K562 (cell line): ENCODE data around the gene IQCN. TPM values are rescaled to one million over a fixed set of nuclear protein-coding genes. Genes with fewer than 3 reads are reported as not detected.

Experiments
- ATAC-seq: fragments of 200-7000 bp; cut with Tn5 transposase; 3 replicates; pipeline ENCODE4 v1.9.1; 2020; ENCODE audit warnings: moderate library complexity
- Bru-seq: library from RNA; stranded (reverse); fragments of 400-500 nt; gene quantifications from one replicate; lab custom pipeline; 2021; lab: Mats Ljungman, UMichigan
- BruChase-seq, 2 experiments: library from RNA; stranded (reverse); fragments of 400-500 nt; gene quantifications; one replicate each; lab custom pipeline; 2021; lab: Mats Ljungman, UMichigan
- BruUV-seq: library from RNA; stranded (reverse); fragments of 400-500 nt; replicated peaks from 2 replicates; lab custom pipeline; 2021; lab: Mats Ljungman, UMichigan
- CTCF ChIA-PET: fragments of 300-600 bp; formaldehyde crosslinking; extraction: SDS; loops from one replicate; lab custom pipeline; 2021; ENCODE audit warnings: low intra/inter-chr PET ratio; lab: Yijun Ruan, JAX
- POLR2A ChIA-PET: fragments of 300-600, 350-650 bp; sonication (Branson Sonifier 250); formaldehyde crosslinking; extraction: SDS; loops from one replicate; lab custom pipeline; 2021; ENCODE audit warnings: antibody characterized with exemption, inconsistent platforms; lab: Yijun Ruan, JAX
- DNase-seq, 4 experiments: peaks; one replicate each; pipeline versions ENCODE4 v3.0.0 to v3.0.0-alpha.2; 2011 to 2018; ENCODE audit warnings: low spot score in 3 of 4, mixed read lengths in 3 of 4; ENCODE audit errors: extremely low read depth in 1 of 4
- FAIRE-seq: peaks from 2 replicates; lab custom pipeline; 2011; peaks lifted over from hg19 to GRCh38; lab: Jason Lieb, UNC
- H2AFZ ChIP-seq: 2 replicates; pipeline ENCODE4 v1.6.0; 2011; ENCODE audit warnings: low read depth, low read length, control low read depth, inconsistent platforms
- H3K27ac ChIP-seq: fragments of 200-600 bp; 3 replicates; pipeline ENCODE4 v1.8.0; 2011; ENCODE audit warnings: low read depth, mild to moderate bottlenecking, control low read depth, inconsistent platforms, low read length, moderate library complexity, mixed read lengths; ENCODE audit errors: extremely low read depth
- H3K27me3 ChIP-seq, 2 experiments: fragments of 300-600 bp in 1 of 2; 2 replicates in 1 of 2; 3 replicates in 1 of 2; pipeline versions ENCODE4 v1.6.0 to v1.8.0; 2011; ENCODE audit warnings: inconsistent platforms in 2 of 2, low read length in 2 of 2, mild to moderate bottlenecking in 1 of 2, mixed read lengths in 1 of 2, moderate library complexity in 1 of 2; ENCODE audit not compliant: control insufficient read depth in 2 of 2, insufficient read depth in 2 of 2
- H3K36me3 ChIP-seq: fragments of 300-600 bp; 3 replicates; pipeline ENCODE4 v1.8.0; 2011; ENCODE audit warnings: mild to moderate bottlenecking, low read length, inconsistent platforms; ENCODE audit not compliant: control insufficient read depth, insufficient read depth
- H3K4me1 ChIP-seq, 2 experiments: fragments of 200-600 bp in 1 of 2; replicated peaks in 1 of 2; 2 replicates in 1 of 2; 3 replicates in 1 of 2; pipeline versions ENCODE4 v1.5.1 to v1.8.0; 2011; ENCODE audit warnings: inconsistent platforms in 2 of 2, low read length in 2 of 2, mild to moderate bottlenecking in 1 of 2, mixed read lengths in 1 of 2, moderate library complexity in 1 of 2; ENCODE audit not compliant: control insufficient read depth in 2 of 2, insufficient read depth in 2 of 2
- H3K4me2 ChIP-seq: 2 replicates; pipeline ENCODE4 v1.6.1; 2011; ENCODE audit warnings: low read length, control low read depth, inconsistent platforms, mixed read lengths; ENCODE audit not compliant: insufficient read depth
- H3K4me3 ChIP-seq: fragments of 200-600 bp; sonication (generic), shearing (Covaris generic); 2 replicates; pipeline ENCODE4 v1.5.1; 2016; ENCODE audit warnings: control low read depth, inconsistent platforms
- H3K79me2 ChIP-seq: fragments of 200-600 bp; 3 replicates; pipeline ENCODE4 v1.8.0; 2011; ENCODE audit warnings: low read length, inconsistent platforms; ENCODE audit not compliant: control insufficient read depth, insufficient read depth
- H3K9ac ChIP-seq, 2 experiments: 2 replicates each; pipeline versions ENCODE4 v1.6.0 to v1.6.1; 2011; ENCODE audit warnings: low read depth in 2 of 2, low read length in 2 of 2, control low read depth in 1 of 2, inconsistent platforms in 1 of 2, mild to moderate bottlenecking in 1 of 2, mixed read lengths in 1 of 2; ENCODE audit not compliant: insufficient read depth in 1 of 2
- H3K9me1 ChIP-seq: one replicate; pipeline ENCODE4 v1.6.0; 2011; ENCODE audit warnings: inconsistent platforms, mild to moderate bottlenecking, low read length, moderate library complexity; ENCODE audit not compliant: control insufficient read depth, insufficient read depth
- H3K9me3 ChIP-seq: replicated peaks from 2 replicates; pipeline ENCODE4 v1.5.1; 2011; ENCODE audit warnings: low read depth, low read length, inconsistent platforms; ENCODE audit not compliant: control insufficient read depth, insufficient read depth
- H4K20me1 ChIP-seq: replicated peaks from 2 replicates; pipeline ENCODE4 v1.6.1; 2011; ENCODE audit warnings: low read length, inconsistent platforms, mixed read lengths; ENCODE audit not compliant: control insufficient read depth, insufficient read depth
- ILF3 ChIP-seq: fragments of 450-650 bp; IDR thresholded peaks from 2 replicates; pipeline ENCODE4 v1.6.1; 2018; ENCODE audit warnings: antibody characterized with exemption, mild to moderate bottlenecking, moderate library complexity, borderline replicate concordance
- MCM3 ChIP-seq: fragments of 450-650 bp; IDR thresholded peaks from 2 replicates; pipeline ENCODE4 v1.6.1; 2016
- MXD1 ChIP-seq: fragments of 250-450 bp; sonication (Bioruptor Pico); IDR thresholded peaks from 2 replicates; pipeline ENCODE4 v1.8.0; 2021; ENCODE audit warnings: borderline replicate concordance, mild to moderate bottlenecking, moderate library complexity; ENCODE audit not compliant: poor library complexity, severe bottlenecking
- RBFOX2 ChIP-seq: fragments of 200-400 bp; formaldehyde crosslinking; IDR thresholded peaks from 2 replicates; pipeline ENCODE4 v1.6.1; 2017; ENCODE audit warnings: low read depth, mild to moderate bottlenecking, low read length, moderate library complexity
- XRCC5 ChIP-seq: fragments of 200-400 bp; formaldehyde crosslinking; IDR thresholded peaks from 2 replicates; pipeline ENCODE4 v1.6.1; 2017; ENCODE audit warnings: low read depth, mild to moderate bottlenecking, low read length
- ZNF324 ChIP-seq: fragments of 250-450 bp; sonication (Bioruptor Pico); IDR thresholded peaks from 2 replicates; pipeline ENCODE4 v1.4.0; 2020; ENCODE audit warnings: mild to moderate bottlenecking
- WGBS: fragments of 100-300 bp; shearing (Covaris generic); methylation state at CpG from one replicate; pipeline ENCODE4 v1.1.6; 2016; ENCODE audit warnings: low coverage, mixed read lengths; ENCODE audit not compliant: insufficient coverage; ENCODE audit errors: missing lambda C conversion rate; 5-methylcytosine and 5-hydroxymethylcytosine counted together
- in situ Hi-C: fragments of 300-500 bp; cut with MboI; formaldehyde crosslinking; loops from 4 replicates; pipeline ENCODE4 v1.15.0; 2018; ENCODE audit warnings: inconsistent platforms, mixed read lengths
- intact Hi-C: fragments of 100-400 bp; cut with micrococcal nuclease; formaldehyde crosslinking; loops from 2 replicates; pipeline ENCODE4 v1.14.2; 2022
- long read RNA-seq, 3 experiments: library from polyadenylated mRNA in 2 of 3; library from RNA in 1 of 3; unstranded in 2 of 3; stranded (forward) in 1 of 3; transcript quantifications; one replicate each; pipeline ENCODE4 v2.0.0, GENCODE V29; 2019 to 2022
- polyA minus RNA-seq, 3 experiments: library from RNA; depleted of rRNA, polyadenylated mRNA; stranded (reverse); fragments of >200 nt; gene quantifications; 2 replicates each; pipeline ENCODE4 v1.2.3, GENCODE V29; 2011
- polyA plus RNA-seq, 8 experiments: library from polyadenylated mRNA; depleted of rRNA in 4 of 8; stranded (reverse) in 5 of 8; unstranded in 3 of 8; fragments of >200 nt; fragmentation: Nextera tagmentation in 2 of 8; fragmentation: Illumina TruSeq in 1 of 8; extraction: Ambion mirVana in 2 of 8; extraction: Trizol in 1 of 8; gene quantifications; 2 replicates each; pipeline versions ENCODE4 v1.2.1 to v1.2.3, GENCODE V29; 2011 to 2014; ENCODE audit warnings: inconsistent platforms in 1 of 8, missing spikeins in 1 of 8
- total RNA-seq, 7 experiments: library from RNA; depleted of rRNA in 6 of 7; stranded (reverse); fragments of >200 nt in 6 of 7; fragmentation: Illumina TruSeq in 2 of 7; extraction: Trizol in 2 of 7; gene quantifications; 2 replicates each; pipeline versions ENCODE4 v1.2.1 to v1.2.3, GENCODE V29; 2011 to 2021; ENCODE audit warnings: low replicate concordance in 1 of 7
- TF ChIP-seq, protein P1 (sequence below), 2 experiments: fragments of 450-650 bp; IDR thresholded peaks; 2 replicates each; pipeline ENCODE4 v1.6.1; 2016; ENCODE audit warnings: mild to moderate bottlenecking in 2 of 2, borderline replicate concordance in 1 of 2, low read depth in 1 of 2, moderate library complexity in 1 of 2

Gene IQCN
- 0.35 and 0.67 TPM in 2 replicates for total RNA-seq (2011; cell fraction: chromatin; rRNA removed; ENCODE audit: low replicate concordance)
- total RNA-seq (2011; cell fraction: nucleolus; rRNA removed), result 0.17 and 0.39 TPM in 2 replicates
- 0.29 and 0.38 TPM in 2 replicates for total RNA-seq (2011; cell fraction: nucleoplasm; rRNA removed)
- 0.04 and 0.05 TPM in 2 replicates for total RNA-seq (2014; rRNA removed)
- total RNA-seq (2014; rRNA removed; fragmentation: Illumina TruSeq; extraction: Trizol), result 0.04 TPM in 1 of 2 replicates, not detected in the other
- 0.04 and 0.07 TPM in 2 replicates for total RNA-seq (2015; rRNA removed; fragmentation: Illumina TruSeq; extraction: Trizol)
- 0.07 and 0.16 TPM in 2 replicates for total RNA-seq (2021)
- polyA plus RNA-seq (2011; rRNA removed), result 0.01 and 0.03 TPM in 2 replicates
- polyA plus RNA-seq (2011; cell fraction: cytosol; rRNA removed), result 0.01 TPM in 1 of 2 replicates, not detected in the other
- 0.06 and 0.33 TPM in 2 replicates for polyA plus RNA-seq (2011; cell fraction: nucleus; rRNA removed)
- 0.05 and 0.35 TPM in 2 replicates for polyA plus RNA-seq (2012)
- polyA plus RNA-seq (2014; fragmentation: Illumina TruSeq; extraction: Trizol), result 0.01 and 0.03 TPM in 2 replicates
- not detected for polyA plus RNA-seq (2014; fragmentation: Nextera tagmentation; extraction: Ambion mirVana)
- polyA plus RNA-seq (2014; rRNA removed), result not detected in 2 replicates
- 0.21 TPM in 1 of 2 replicates, not detected in the other for polyA minus RNA-seq (2011; rRNA and poly(A)+ RNA removed)
- polyA minus RNA-seq (2011; cell fraction: cytosol; rRNA and poly(A)+ RNA removed), result not detected in 2 replicates
- 0.22 and 0.27 TPM in 2 replicates for polyA minus RNA-seq (2011; cell fraction: nucleus; rRNA and poly(A)+ RNA removed)
- Bru-seq, nascent RNA, result percentile 55 among the genes with signal in this experiment
- BruChase-seq, experiment 1, labeled RNA remaining after a 2-hour chase, result percentile 49 among the genes with signal in this experiment
- percentile 49 among the genes with signal in this experiment for BruChase-seq, experiment 2, labeled RNA remaining after a 6-hour chase
- long read RNA-seq, experiment 1, result 0 reads
- long read RNA-seq, experiment 2, result 0 reads
- long read RNA-seq, experiment 3, result 0 reads

GRCh38 chr19:18274219-18274780 is at the start of gene IQCN:
Gene IQCN (minus strand): TSS chr19:18274452. CDS start chr19:18269478, 4,974 bp downstream.
- no peak within 1 kb of the TSS for H2AFZ ChIP-seq
- H3K27ac ChIP-seq, result peak within 1 kb of the TSS; percentile 24; the same call in 2 of the 3 replicates
- peak within 1 kb of the TSS; percentile 51; the same call in 1 of the 2 replicates for H3K4me2 ChIP-seq
- H3K4me3 ChIP-seq, result no peak within 1 kb of the TSS
- H3K79me2 ChIP-seq, result peaks cover 19% of the 10 kb centered on the region
- in situ Hi-C loops, result loop anchor here (5.0 kb wide), 1 partner anchor 133 kb away; no protein-coding TSS in a partner anchor
- H3K4me1 ChIP-seq, result peaks cover 20 to 53% of the 10 kb centered on the region in 2 experiments
- peak; percentile 2 for ATAC-seq
- peaks cover 15% of the 10 kb centered on the region for H3K9me1 ChIP-seq
- no peak for DNase-seq
- no peak for FAIRE-seq
- peak within 1 kb of the TSS in 1 of 2 experiments; percentile 54; a peak in 2 of 4 replicates for H3K9ac ChIP-seq
- CTCF ChIA-PET, result no interaction called here
- intact Hi-C loops, result no loop called here
- no peaks in the 10 kb centered on the region for H3K27me3 ChIP-seq
- H3K36me3 ChIP-seq, result peaks cover 17% of the 10 kb centered on the region
- POLR2A ChIA-PET, result interaction anchor here (0.5 to 8.5 kb wide), 23 partner anchors 10 to 1294 kb away, joined by 3 to 117 read pairs (median 5); partner anchors contain the start of genes GDF15, LSM4 and RAB3A
- H3K9me3 ChIP-seq, result no peaks in the 10 kb centered on the region
- 63% methylated on average over 4 of the region's 9 CpGs for WGBS
- BruUV-seq, result no TSS peak
- H4K20me1 ChIP-seq, result peaks cover 15% of the 10 kb centered on the region
- no peak for TF ChIP-seq ZNF324 (CRISPR knock-in tag)
- TF ChIP-seq XRCC5, result 0 out of 2 replicates have a peak, but pooled peaks have one; percentile 9
- TF ChIP-seq MCM3, result no peak
- no peak for TF ChIP-seq ILF3
- TF ChIP-seq MXD1 (CRISPR knock-in tag), result no peak
- TF ChIP-seq RBFOX2, result 0 out of 2 replicates have a peak, but pooled peaks have one; percentile 24
- TF ChIP-seq, protein P1, sequence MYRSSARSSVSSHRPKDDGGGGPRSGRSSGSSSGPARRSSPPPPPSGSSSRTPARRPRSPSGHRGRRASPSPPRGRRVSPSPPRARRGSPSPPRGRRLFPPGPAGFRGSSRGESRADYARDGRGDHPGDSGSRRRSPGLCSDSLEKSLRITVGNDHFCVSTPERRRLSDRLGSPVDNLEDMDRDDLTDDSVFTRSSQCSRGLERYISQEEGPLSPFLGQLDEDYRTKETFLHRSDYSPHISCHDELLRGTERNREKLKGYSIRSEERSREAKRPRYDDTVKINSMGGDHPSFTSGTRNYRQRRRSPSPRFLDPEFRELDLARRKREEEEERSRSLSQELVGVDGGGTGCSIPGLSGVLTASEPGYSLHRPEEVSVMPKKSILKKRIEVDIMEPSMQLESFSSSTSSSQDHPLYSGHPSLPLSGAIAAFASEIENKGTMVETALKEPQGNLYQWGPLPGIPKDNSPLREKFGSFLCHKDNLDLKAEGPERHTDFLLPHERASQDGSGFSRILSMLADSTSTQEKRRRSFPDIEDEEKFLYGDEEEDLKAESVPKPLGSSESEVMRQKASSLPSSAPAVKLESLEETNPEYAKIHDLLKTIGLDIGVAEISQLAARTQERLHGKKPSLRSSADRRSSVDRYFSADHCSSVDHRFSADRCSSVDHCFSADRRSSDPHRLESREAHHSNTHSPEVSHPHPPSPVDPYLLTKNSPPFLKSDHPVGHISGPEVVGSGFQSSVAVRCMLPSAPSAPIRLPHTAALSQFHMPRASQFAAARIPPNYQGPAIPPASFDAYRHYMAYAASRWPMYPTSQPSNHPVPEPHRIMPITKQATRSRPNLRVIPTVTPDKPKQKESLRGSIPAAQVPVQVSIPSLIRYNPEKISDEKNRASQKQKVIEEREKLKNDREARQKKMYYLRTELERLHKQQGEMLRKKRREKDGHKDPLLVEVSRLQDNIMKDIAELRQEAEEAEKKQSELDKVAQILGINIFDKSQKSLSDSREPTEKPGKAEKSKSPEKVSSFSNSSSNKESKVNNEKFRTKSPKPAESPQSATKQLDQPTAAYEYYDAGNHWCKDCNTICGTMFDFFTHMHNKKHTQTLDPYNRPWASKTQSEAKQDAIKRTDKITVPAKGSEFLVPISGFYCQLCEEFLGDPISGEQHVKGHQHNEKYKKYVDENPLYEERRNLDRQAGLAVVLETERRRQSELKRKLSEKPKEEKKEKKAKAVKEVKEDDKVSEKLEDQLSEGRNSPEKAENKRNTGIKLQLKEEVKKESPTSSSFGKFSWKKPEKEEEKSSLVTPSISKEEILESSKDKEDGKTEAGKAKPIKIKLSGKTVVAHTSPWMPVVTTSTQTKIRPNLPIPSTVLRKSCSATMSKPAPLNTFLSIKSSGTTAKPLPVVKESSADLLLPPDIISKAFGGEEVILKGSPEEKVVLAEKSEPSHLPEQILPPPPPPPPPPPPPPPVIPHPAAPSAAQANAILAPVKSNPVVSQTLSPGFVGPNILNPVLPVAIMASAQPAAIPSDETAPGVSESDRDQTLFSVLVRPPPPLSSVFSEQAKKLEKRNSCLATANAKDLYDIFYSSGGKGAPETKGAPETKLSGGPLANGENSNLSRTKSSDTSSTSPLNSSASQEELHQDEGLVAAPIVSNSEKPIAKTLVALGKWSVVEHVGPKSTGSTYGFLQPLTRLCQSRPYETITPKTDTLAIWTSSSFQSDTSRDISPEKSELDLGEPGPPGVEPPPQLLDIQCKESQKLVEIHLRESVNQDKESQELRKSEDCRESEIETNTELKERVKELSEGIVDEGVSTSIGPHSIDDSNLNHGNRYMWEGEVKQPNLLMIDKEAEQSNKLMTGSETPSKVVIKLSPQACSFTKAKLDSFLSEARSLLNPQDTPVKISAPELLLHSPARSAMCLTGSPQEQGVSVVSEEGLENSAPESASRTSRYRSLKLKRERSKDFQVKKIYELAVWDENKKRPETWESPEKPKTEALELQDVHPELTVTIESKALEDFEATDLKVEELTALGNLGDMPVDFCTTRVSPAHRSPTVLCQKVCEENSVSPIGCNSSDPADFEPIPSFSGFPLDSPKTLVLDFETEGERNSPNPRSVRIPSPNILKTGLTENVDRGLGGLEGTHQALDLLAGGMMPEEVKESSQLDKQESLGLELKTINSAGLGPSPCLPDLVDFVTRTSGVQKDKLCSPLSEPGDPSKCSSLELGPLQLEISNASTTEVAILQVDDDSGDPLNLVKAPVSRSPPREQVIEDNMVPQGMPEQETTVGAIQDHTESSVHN (IDR thresholded peaks at IDR 0.05; ENCODE audit: borderline replicate concordance in 1 of 2, low read depth in 1 of 2), result no peak
